ENCODE results near the gene ESYT2.

- TF ChIP-seq SRF (IDR thresholded peaks at IDR 0.05; ENCODE audit: low read depth) (no peak), EZH2 (IDR thresholded peaks at IDR 0.05) (no peak)
Observed at GRCh38 chr7:158777793-158778192, 51.5 kb downstream of the ESYT2 start.

All from HCT116 (cell line).